Suprapubic skin (tissue), 4 donors: ENCODE data around the gene COX10.
"Not testable (repeated sequence)": the region's sequence is repeated elsewhere in the genome, so short reads cannot be mapped to it uniquely, and the experiment has no call there.

ENCODE experiments used
- POLR2A ChIP-seq, 2 donors: fragments of 450-650 bp; IDR thresholded peaks; one replicate each; pipeline ENCODE4 v1.6.1; 2017; ENCODE audit warnings: antibody characterized with exemption in 2 of 2, mild to moderate bottlenecking in 2 of 2, moderate library complexity in 2 of 2
- POLR2AphosphoS5 ChIP-seq, 3 donors: sonication (generic); formaldehyde crosslinking; IDR thresholded peaks; one replicate each; pipeline ENCODE4 v1.6.1; 2017; ENCODE audit warnings: antibody characterized with exemption in 3 of 3
- TF ChIP-seq, protein P1 (sequence below), 2 donors: fragments of 200-600 bp in 1 of 2; fragments of 450-650 bp in 1 of 2; sonication (generic) in 1 of 2; IDR thresholded peaks; one replicate each; pipeline ENCODE4 v1.5.1; 2016 to 2019; ENCODE audit warnings: antibody characterized with exemption in 2 of 2, mild to moderate bottlenecking in 1 of 2, moderate library complexity in 1 of 2

DNA sequence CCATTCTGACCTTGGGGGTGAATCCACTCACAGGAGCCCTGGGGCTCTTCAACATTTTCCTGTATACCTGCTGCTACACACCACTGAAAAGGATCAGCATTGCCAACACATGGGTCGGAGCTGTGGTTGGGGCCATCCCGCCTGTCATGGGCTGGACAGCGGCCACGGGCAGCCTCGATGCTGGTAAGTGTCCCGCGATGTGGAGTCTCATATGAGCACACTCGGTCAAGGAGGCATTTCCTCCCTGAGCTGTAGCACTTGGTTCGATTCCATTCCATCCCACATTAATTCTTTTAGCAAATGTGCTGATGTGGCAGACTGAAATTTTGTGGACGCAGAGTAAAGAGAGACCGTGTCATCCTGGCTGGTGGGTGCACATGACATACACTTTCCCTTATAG, 122.7 kb downstream of the COX10 start:
- TF ChIP-seq, protein P1, sequence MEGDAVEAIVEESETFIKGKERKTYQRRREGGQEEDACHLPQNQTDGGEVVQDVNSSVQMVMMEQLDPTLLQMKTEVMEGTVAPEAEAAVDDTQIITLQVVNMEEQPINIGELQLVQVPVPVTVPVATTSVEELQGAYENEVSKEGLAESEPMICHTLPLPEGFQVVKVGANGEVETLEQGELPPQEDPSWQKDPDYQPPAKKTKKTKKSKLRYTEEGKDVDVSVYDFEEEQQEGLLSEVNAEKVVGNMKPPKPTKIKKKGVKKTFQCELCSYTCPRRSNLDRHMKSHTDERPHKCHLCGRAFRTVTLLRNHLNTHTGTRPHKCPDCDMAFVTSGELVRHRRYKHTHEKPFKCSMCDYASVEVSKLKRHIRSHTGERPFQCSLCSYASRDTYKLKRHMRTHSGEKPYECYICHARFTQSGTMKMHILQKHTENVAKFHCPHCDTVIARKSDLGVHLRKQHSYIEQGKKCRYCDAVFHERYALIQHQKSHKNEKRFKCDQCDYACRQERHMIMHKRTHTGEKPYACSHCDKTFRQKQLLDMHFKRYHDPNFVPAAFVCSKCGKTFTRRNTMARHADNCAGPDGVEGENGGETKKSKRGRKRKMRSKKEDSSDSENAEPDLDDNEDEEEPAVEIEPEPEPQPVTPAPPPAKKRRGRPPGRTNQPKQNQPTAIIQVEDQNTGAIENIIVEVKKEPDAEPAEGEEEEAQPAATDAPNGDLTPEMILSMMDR (IDR thresholded peaks at IDR 0.05), result not testable (repeated sequence)
- TF ChIP-seq POLR2A, POLR2AphosphoS5 (IDR thresholded peaks at IDR 0.05): not testable (repeated sequence)
